ENCODE measurements around the gene RFX4.

DNA sequence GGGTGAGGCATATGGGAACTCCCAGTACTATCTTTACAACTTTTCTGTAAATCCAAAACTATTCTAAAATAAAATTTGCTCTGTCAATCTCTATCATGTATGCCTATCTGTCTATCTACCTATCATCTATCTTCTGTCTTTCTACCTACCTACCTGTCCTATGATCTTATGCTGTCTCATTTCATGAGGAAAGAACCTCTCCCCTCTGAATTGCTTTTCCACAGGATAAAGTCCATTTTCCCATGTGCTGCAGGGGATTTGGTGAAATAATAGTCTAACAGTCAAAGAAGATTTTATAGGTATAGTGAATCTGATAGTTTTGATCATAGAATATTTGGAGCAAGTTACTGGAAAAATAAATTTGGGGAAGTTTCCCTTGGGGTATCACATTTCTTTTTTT, 104.9 kb downstream of the RFX4 start:
- TF ChIP-seq TCF3 (IDR thresholded peaks at IDR 0.05; ENCODE audit: borderline replicate concordance, insufficient read depth, low read depth, low read length) = no peak
- TF ChIP-seq ZNF274 (IDR thresholded peaks at IDR 0.05; ENCODE audit: insufficient read depth, insufficient read length) = no peak
- TF ChIP-seq, protein P1, sequence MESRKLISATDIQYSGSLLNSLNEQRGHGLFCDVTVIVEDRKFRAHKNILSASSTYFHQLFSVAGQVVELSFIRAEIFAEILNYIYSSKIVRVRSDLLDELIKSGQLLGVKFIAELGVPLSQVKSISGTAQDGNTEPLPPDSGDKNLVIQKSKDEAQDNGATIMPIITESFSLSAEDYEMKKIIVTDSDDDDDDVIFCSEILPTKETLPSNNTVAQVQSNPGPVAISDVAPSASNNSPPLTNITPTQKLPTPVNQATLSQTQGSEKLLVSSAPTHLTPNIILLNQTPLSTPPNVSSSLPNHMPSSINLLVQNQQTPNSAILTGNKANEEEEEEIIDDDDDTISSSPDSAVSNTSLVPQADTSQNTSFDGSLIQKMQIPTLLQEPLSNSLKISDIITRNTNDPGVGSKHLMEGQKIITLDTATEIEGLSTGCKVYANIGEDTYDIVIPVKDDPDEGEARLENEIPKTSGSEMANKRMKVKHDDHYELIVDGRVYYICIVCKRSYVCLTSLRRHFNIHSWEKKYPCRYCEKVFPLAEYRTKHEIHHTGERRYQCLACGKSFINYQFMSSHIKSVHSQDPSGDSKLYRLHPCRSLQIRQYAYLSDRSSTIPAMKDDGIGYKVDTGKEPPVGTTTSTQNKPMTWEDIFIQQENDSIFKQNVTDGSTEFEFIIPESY (IDR thresholded peaks at IDR 0.05) = no peak
- TF ChIP-seq SUPT20H (IDR thresholded peaks at IDR 0.05; ENCODE audit: borderline replicate concordance, control insufficient read depth, low read depth, low read length) = no peak
- no peak for TF ChIP-seq RBBP5 (conservative IDR thresholded peaks at IDR 0.05)
- TF ChIP-seq, protein P2, sequence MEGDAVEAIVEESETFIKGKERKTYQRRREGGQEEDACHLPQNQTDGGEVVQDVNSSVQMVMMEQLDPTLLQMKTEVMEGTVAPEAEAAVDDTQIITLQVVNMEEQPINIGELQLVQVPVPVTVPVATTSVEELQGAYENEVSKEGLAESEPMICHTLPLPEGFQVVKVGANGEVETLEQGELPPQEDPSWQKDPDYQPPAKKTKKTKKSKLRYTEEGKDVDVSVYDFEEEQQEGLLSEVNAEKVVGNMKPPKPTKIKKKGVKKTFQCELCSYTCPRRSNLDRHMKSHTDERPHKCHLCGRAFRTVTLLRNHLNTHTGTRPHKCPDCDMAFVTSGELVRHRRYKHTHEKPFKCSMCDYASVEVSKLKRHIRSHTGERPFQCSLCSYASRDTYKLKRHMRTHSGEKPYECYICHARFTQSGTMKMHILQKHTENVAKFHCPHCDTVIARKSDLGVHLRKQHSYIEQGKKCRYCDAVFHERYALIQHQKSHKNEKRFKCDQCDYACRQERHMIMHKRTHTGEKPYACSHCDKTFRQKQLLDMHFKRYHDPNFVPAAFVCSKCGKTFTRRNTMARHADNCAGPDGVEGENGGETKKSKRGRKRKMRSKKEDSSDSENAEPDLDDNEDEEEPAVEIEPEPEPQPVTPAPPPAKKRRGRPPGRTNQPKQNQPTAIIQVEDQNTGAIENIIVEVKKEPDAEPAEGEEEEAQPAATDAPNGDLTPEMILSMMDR (IDR thresholded peaks at IDR 0.05 in 2 of 3, conservative IDR thresholded peaks at IDR 0.05 in 1 of 3; ENCODE audit: control insufficient read depth in 2 of 3, extremely low read depth in 1 of 3, insufficient read depth in 1 of 3, low read depth in 3 of 3, low read length in 3 of 3) = no peak
- no peak for TF ChIP-seq POLR2AphosphoS2 (IDR thresholded peaks at IDR 0.05; ENCODE audit: low read depth, low read length)
- TF ChIP-seq CHD1 (IDR thresholded peaks at IDR 0.05; ENCODE audit: low read depth, low read length) = no peak
- TF ChIP-seq, protein P3, sequence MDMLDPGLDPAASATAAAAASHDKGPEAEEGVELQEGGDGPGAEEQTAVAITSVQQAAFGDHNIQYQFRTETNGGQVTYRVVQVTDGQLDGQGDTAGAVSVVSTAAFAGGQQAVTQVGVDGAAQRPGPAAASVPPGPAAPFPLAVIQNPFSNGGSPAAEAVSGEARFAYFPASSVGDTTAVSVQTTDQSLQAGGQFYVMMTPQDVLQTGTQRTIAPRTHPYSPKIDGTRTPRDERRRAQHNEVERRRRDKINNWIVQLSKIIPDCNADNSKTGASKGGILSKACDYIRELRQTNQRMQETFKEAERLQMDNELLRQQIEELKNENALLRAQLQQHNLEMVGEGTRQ (IDR thresholded peaks at IDR 0.05; ENCODE audit: borderline replicate concordance, low read depth, low read length) = no peak

All from GM12878 (cell line).